Ammon's horn (tissue), 1 donor: ENCODE results near the gene RTEL1.
A peak's percentile ranks its signal among the peaks of the same experiment; 100 is the strongest.
"Not testable (repeated sequence)": the region's sequence is repeated elsewhere in the genome, so short reads cannot be mapped to it uniquely, and the experiment has no call there.

ENCODE experiments used
- DNase-seq: peaks from one replicate; pipeline ENCODE4 v3.0.0-alpha.2; 2016; ENCODE audit warnings: low spot score

RTEL1 gene

GRCh38 chr20:63730189-63730733, 72.1 kb downstream of the RTEL1 start:
- not testable (repeated sequence) for DNase-seq

GRCh38 chr20:63731410-63731809, 73.3 kb downstream of the RTEL1 start:
- no peak for DNase-seq

- no peak for DNase-seq
Measured at GRCh38 chr20:63732118-63733095, 74.3 kb downstream of the RTEL1 start.

- no peak for DNase-seq
Measured at GRCh38 chr20:63733117-63733516, 75.0 kb downstream of the RTEL1 start.

- DNase-seq: no peak
Measured at GRCh38 chr20:63733579-63734081, 75.5 kb downstream of the RTEL1 start.

- no peak for DNase-seq
Measured at GRCh38 chr20:63734111-63734945, 76.2 kb downstream of the RTEL1 start.

GRCh38 chr20:63734946-63735858, 77.1 kb downstream of the RTEL1 start:
- DNase-seq: peak; percentile 29

- DNase-seq: no peak
Measured at GRCh38 chr20:63735859-63736718, 78.0 kb downstream of the RTEL1 start, which contains the start of gene LIME1. Gene LIME1, plus strand, starts transcription at chr20:63736664. Its CDS starts 886 bp downstream, at chr20:63737550.

- DNase-seq: no peak
Measured at GRCh38 chr20:63736893-63737694, 79.0 kb downstream of the RTEL1 start.

GRCh38 chr20:63737695-63737944, 79.5 kb downstream of the RTEL1 start:
- DNase-seq: no peak

- no peak for DNase-seq
Measured at GRCh38 chr20:63737945-63738686, 80.0 kb downstream of the RTEL1 start.

GRCh38 chr20:63738687-63739129, 80.6 kb downstream of the RTEL1 start:
- peak; percentile 39 for DNase-seq

- DNase-seq: peak; percentile 79
Measured at GRCh38 chr20:63739130-63740069, 81.3 kb downstream of the RTEL1 start, which contains the start of gene SLC2A4RG. Gene SLC2A4RG, plus strand, starts transcription at chr20:63739776. Its CDS starts 137 bp downstream, at chr20:63739913.

GRCh38 chr20:63740070-63740626, 82.0 kb downstream of the RTEL1 start:
- no peak for DNase-seq

GRCh38 chr20:63740627-63741353, 82.7 kb downstream of the RTEL1 start:
- DNase-seq: peak; percentile 84

- DNase-seq: no peak
Measured at GRCh38 chr20:63741354-63741675, 83.2 kb downstream of the RTEL1 start.
